Activated effector memory CD4-positive, alpha-beta T cell treated with Interleukin-2 at 50 U/mL for 16 hours (primary cell): ENCODE data around the gene SSH2.
A peak's percentile ranks its signal among the peaks of the same experiment; 100 is the strongest.
"Not testable (repeated sequence)": the region's sequence is repeated elsewhere in the genome, so short reads cannot be mapped to it uniquely, and the experiment has no call there.

ENCODE experiments used
- DNase-seq: peaks from one replicate; pipeline ENCODE4 v3.0.0-alpha.2; 2020

Gene SSH2, protein sequence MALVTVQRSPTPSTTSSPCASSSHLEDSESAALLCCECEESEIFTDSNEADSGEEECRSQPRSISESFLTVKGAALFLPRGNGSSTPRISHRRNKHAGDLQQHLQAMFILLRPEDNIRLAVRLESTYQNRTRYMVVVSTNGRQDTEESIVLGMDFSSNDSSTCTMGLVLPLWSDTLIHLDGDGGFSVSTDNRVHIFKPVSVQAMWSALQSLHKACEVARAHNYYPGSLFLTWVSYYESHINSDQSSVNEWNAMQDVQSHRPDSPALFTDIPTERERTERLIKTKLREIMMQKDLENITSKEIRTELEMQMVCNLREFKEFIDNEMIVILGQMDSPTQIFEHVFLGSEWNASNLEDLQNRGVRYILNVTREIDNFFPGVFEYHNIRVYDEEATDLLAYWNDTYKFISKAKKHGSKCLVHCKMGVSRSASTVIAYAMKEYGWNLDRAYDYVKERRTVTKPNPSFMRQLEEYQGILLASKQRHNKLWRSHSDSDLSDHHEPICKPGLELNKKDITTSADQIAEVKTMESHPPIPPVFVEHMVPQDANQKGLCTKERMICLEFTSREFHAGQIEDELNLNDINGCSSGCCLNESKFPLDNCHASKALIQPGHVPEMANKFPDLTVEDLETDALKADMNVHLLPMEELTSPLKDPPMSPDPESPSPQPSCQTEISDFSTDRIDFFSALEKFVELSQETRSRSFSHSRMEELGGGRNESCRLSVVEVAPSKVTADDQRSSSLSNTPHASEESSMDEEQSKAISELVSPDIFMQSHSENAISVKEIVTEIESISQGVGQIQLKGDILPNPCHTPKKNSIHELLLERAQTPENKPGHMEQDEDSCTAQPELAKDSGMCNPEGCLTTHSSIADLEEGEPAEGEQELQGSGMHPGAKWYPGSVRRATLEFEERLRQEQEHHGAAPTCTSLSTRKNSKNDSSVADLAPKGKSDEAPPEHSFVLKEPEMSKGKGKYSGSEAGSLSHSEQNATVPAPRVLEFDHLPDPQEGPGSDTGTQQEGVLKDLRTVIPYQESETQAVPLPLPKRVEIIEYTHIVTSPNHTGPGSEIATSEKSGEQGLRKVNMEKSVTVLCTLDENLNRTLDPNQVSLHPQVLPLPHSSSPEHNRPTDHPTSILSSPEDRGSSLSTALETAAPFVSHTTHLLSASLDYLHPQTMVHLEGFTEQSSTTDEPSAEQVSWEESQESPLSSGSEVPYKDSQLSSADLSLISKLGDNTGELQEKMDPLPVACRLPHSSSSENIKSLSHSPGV (N-terminal part only)

GRCh38 chr17:29929533-29930408 is at the start of gene SSH2:
SSH2 (minus strand) TSS chr17:29930228; CDS start chr17:29930000, 228 bp downstream.
- peak; percentile 85 for DNase-seq

DNA sequence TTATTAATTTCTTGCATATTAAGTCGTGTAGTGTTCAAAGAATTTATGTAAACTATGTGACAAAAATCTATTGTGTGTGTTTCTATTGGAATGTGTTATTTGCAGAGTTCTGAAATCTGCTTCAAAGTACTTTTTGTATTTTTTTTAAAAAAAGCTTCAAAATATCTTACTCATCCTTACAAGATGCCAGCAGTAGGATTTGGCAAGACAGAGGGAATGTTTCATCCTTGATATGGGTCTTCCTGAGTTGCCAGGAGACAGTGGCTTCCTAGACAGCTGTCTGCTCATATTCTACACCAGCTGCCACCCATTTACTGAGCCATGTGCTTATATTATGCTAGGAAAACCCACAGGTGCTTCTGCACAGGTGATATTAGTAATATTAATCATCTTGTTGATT is 47.8 kb upstream of the SSH2 start:
- no peak for DNase-seq

DNA sequence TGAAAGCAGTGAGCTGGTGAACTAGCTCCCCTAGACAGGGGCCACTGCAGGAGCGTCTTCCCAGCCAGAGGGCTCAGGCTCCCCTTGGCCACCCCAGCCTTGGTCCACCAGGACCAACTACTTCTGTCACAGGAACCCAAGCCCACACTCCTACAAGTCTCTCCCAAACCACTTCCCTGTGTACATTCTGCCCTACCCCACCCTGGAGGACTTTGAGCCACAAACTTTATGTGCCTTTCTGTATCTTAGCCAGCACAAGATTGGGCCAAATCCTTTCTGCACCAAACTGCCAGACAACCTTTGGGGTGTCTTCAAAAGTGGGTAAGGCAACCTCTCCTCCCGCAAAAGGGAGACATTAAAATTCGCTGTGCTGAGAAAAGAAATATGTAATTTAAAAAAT is 43.0 kb upstream of the SSH2 start:
- no peak for DNase-seq

GRCh38 chr17:29972277-29972676 is 42.2 kb upstream of the SSH2 start:
- no peak for DNase-seq

GRCh38 chr17:29968271-29968670 is 38.2 kb upstream of the SSH2 start:
- DNase-seq = no peak

GRCh38 chr17:29962656-29963055 is 32.6 kb upstream of the SSH2 start:
- no peak for DNase-seq

GRCh38 chr17:29959658-29960337 is 29.8 kb upstream of the SSH2 start:
- no peak for DNase-seq

- DNase-seq = no peak
These were observed 29.1 kb upstream of the SSH2 start for GRCh38 chr17:29958947-29959657.

GRCh38 chr17:29957488-29957887 is 27.5 kb upstream of the SSH2 start:
- DNase-seq = not testable (repeated sequence)

DNA sequence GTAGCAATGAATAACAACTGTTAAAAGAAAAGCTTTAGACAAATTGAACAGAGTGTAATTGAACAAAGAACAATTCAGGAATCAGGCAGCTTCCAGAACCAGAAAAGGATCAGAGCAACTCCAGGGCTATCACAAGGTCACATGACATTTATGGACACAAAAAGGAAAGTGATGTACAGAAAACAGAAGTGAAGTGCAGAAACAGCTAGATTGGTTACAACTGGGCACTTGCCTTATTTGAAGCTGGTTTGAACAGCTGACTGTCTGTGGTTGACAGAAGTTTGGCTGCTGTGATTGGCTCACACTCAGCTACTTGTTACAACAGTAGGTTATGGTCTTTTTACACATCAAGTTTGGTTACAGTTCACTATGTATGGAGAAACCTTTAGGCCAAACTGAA is 26.2 kb upstream of the SSH2 start:
- DNase-seq = no peak

GRCh38 chr17:29954405-29954804 is 24.4 kb upstream of the SSH2 start:
- no peak for DNase-seq

DNA sequence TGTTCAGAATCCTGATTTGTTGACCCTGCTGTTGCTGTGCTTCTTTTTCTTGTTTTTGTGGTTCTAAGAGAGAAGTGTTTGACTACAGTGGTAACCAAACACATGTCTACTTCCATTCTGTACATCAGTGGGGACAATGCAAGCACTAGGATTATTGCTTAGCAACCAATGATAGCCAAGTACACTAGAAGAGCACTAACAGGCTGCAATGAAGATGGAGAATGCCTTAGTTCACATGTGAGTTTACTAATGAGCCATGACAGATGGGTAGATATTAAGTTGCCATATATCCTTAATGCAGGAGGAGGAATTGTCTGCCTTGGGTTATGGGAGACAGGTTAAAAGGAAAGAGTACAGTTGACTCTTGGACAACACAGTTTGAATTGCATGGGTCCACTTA is 19.7 kb upstream of the SSH2 start:
- DNase-seq = no peak

DNA sequence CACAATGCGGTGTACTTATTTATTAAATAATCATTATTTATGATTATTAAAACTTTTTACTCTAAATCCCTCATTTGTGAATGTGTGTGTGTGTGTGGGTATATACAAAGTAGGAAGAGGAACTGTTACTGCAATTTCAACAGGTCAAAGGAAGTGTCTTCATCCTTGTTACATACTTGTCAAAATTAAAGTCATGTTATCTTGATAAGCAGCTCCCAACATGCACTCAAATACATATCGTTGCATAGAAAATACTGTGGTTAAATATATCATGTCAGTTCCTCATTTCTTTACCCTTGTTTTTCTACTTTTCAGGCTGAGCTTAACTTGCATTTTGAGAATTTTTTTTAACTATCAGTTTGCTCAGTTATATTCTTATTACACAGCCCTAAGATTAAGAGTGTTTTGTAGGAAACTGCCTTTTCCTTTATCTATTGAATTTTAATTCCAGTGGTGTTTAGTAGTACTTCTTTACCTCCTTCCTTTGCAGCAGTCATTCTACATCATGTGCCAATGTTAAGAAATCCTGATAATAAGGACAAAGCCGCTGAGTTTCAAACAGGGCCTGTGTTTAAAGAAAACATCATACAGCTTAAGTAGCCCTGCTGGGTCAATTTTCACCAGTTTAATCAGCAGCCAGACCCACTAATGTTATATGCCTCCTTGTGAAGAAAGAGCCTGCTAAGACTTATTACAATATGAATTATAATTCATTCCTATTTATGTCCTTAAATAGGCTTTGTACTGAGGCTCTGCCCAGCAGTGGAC is 18.6 kb upstream of the SSH2 start:
- no peak for DNase-seq

DNA sequence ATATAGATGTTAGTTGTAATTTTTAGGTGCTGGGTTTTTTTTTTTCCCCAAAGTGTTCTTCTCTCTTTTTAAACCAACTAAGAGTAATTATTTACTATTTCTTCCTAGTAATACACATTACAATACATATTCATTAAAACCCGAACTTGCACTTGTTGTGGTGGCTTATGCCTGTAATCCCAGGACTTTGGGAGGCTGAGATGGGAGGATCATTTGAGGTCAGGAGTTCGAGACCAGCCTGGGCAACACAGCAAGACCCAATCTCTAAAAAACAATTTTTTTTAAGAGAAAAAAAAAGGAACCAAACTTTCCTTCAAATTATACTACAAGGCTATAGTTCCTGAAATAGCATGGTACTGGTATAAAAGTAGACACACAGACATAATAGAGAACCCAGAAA is 15.3 kb upstream of the SSH2 start:
- no peak for DNase-seq

- DNase-seq = no peak
These were observed 11.3 kb upstream of the SSH2 start, which contains the start of gene EFCAB5 for GRCh38 chr17:29941334-29941733. EFCAB5 (plus strand) TSS chr17:29941634; CDS start chr17:29941797, 163 bp downstream.

DNA sequence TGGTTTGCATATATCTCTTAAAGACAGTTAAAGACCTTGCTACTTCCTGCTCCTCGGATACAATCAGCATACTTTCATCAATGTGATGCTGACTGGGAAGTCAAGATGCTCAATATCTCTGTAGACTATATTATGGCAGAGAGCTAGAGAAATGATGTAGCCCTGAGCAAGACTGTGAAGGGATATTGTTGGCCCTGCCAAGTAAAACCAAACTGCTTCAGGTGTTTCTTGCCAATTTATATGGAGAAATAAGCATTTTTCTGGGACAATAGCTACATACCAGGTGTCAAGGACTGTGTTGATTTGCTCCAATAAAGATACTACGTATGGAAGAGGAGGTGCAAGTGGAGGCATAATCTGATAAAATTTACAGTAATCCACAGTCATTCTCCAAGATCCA is 6.7 kb upstream of the SSH2 start:
- no peak for DNase-seq

DNA sequence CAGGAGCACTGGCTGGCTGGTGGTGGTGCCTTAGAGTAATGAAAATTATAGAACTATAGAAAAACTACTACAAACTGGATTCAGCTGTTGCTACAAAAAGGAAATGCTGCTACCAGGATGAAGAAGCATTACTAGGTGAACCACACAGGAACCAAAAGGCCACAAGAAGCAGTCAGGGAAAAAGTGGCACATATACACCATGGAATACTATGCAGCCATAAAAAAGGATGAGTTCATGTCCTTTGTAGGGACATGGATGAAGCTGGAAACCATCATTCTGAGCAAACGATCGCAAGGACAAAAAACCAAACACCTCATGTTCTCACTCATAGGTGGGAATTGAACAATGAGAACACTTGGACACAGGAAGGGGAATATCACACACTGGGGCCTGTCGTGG is 5.9 kb upstream of the SSH2 start:
- DNase-seq = not testable (repeated sequence)

GRCh38 chr17:29933379-29933778 is 3.4 kb upstream of the SSH2 start:
- no peak for DNase-seq

- DNase-seq = peak; percentile 47
These were observed 1.4 kb upstream of the SSH2 start for GRCh38 chr17:29931231-29931932.
